ENCODE results near the gene SKIC8.
"Not testable (repeated sequence)": the region's sequence is repeated elsewhere in the genome, so short reads cannot be mapped to it uniquely, and the experiment has no call there.

Gene SKIC8

DNA sequence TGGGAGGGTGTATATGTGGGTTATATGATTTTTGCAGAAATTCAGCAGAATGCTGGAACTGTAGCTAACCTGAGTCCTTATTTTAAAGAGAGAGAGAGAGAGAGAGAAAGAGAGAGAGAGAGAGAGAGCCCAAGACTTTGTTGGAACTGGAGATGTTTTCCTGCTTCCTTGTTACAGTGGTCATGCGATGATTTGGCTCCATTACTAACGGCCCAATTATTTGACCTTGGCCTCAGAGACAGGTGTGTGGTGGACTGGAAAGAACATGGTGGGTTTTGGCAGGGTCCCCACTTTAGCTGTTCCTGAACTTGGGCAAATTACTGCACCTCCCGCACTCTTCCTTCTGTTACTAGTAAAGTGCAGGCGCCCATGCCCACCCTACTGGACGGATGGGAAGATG, 50.3 kb downstream of the SKIC8 start:
- H3K4me3 ChIP-seq (ENCODE audit: low read depth, low read length) = no peak overlapping the region

DNA sequence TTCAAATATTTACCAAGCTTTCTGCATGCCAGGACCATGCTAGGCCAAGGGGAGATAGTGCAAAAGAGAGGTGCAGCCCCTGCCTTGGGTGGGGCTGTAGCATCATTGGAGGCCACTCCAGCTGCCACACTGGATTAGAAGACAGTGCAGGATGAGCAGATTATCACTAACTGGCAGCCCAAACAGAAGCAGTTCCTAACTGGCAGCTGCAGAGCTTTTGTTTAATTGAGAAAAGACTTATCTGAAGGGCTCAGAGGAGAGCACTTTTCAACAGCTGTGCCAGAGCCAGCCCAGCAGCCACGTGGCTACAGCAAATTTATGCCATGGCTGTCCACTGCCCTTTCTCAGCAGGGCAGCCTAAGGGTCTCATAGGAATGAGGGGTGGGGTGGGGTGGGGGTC, 51.5 kb downstream of the SKIC8 start:
- no peak overlapping the region for H3K4me3 ChIP-seq (ENCODE audit: low read depth, low read length)
- DNase-seq (ENCODE audit: low read depth) = no peak
- TF ChIP-seq, protein P1, sequence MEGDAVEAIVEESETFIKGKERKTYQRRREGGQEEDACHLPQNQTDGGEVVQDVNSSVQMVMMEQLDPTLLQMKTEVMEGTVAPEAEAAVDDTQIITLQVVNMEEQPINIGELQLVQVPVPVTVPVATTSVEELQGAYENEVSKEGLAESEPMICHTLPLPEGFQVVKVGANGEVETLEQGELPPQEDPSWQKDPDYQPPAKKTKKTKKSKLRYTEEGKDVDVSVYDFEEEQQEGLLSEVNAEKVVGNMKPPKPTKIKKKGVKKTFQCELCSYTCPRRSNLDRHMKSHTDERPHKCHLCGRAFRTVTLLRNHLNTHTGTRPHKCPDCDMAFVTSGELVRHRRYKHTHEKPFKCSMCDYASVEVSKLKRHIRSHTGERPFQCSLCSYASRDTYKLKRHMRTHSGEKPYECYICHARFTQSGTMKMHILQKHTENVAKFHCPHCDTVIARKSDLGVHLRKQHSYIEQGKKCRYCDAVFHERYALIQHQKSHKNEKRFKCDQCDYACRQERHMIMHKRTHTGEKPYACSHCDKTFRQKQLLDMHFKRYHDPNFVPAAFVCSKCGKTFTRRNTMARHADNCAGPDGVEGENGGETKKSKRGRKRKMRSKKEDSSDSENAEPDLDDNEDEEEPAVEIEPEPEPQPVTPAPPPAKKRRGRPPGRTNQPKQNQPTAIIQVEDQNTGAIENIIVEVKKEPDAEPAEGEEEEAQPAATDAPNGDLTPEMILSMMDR (IDR thresholded peaks at IDR 0.05; ENCODE audit: low read depth, low read length, missing control alignments) = no peak

More for the DNA sequence above, 50.3 kb downstream of the SKIC8 start:
- TF ChIP-seq, protein P1 (IDR thresholded peaks at IDR 0.05; ENCODE audit: low read depth, low read length, missing control alignments) = no peak
- no peak for DNase-seq (ENCODE audit: low read depth)

DNA sequence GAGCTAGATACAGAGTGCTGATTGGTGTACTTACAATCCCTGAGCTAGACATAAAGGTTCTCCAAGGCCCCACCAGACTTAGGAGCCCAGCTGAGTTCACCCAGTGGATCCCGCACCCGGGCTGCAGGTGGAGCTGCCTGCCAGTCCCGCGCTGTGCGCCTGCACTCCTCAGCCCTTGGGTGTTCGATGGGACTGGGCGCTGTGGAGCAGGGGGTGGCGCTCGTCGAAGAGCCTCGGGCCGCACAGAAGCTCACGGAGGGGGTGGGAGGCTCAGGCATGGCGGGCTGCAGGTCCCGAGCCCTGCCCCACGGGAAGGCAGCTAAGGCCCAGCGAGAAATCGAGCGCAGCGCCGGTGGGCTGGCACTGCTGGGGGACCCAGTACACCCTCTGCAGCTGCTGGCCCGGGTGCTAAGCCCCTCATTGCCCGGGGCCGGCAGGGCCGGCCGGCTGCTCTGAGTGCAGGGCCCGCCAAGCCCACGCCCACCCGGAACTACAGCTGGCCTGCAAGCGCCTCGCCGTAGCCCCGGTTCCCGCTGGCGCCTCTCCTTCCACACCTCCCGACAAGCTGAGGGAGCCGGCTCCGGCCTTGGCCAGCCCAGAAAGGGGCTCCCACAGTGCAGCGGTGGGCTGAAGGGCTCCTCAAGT, 53.3 kb downstream of the SKIC8 start:
- not testable (repeated sequence) for DNase-seq (ENCODE audit: low read depth); H3K4me3 ChIP-seq (ENCODE audit: low read depth, low read length)

DNA sequence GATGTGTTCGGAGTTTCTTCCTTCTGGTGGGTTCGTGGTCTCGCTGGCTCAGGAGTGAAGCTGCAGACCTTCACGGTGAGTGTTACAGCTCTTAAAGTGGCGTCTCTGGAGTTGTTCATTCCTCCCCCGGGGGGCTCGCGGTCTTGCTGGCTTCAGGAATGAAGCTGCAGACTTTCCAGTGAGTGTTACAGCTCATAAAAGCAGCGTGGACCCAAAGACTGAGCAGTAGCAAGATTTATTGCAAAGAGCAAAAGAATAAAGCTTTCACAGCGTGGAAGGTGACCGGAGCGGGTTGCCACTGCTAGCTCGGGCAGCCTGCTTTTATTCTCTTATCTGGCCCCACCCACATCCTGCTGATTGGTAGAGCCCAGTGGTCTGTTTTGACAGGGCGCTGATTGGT, 54.0 kb downstream of the SKIC8 start:
- DNase-seq (ENCODE audit: low read depth); H3K4me3 ChIP-seq (ENCODE audit: low read depth, low read length): not testable (repeated sequence)

DNA sequence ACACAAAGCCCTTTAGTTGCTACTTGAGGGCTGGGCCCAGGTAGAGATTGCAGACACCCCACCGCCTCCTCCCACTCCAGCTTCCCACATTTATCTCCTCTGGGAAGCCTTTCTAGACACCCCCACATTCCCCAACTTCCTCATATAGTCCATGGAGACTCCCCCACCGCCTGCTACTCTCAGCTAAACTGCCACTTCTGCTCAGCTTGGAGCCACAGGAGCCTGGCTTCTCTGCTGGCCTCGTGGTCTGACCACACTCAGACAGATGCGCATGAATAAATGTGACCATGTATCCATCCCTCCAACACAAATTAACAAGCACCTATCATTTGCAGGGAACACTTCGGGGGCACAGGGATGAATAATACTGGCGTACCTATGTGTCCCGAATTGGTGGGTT, 54.5 kb downstream of the SKIC8 start:
- no peak for DNase-seq (ENCODE audit: low read depth)
- TF ChIP-seq, protein P1 (IDR thresholded peaks at IDR 0.05; ENCODE audit: low read depth, low read length, missing control alignments) = no peak
- no peak overlapping the region for H3K4me3 ChIP-seq (ENCODE audit: low read depth, low read length)

DNA sequence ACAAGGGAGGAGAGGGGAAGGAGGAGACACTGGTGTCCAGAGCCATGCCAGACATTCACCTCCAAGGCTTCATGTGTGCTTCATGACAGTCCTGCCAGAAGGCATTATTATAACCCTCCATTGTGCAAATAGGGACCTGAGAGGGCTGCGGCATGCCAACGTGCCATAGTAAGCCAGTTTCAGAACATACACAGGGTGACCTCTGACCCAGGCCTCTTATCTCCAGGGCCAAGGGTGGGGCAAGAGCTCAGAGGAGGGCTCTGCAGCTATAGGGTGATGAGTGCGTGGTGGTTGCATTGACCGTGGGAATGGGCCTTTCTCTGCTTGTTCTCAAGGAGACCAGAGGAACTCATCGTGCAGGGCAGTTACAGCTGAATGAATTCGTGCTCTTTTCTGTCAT, 55.3 kb downstream of the SKIC8 start:
- DNase-seq (ENCODE audit: low read depth) = no peak
- TF ChIP-seq, protein P1 (IDR thresholded peaks at IDR 0.05; ENCODE audit: low read depth, low read length, missing control alignments) = no peak
- no peak overlapping the region for H3K4me3 ChIP-seq (ENCODE audit: low read depth, low read length)

DNA sequence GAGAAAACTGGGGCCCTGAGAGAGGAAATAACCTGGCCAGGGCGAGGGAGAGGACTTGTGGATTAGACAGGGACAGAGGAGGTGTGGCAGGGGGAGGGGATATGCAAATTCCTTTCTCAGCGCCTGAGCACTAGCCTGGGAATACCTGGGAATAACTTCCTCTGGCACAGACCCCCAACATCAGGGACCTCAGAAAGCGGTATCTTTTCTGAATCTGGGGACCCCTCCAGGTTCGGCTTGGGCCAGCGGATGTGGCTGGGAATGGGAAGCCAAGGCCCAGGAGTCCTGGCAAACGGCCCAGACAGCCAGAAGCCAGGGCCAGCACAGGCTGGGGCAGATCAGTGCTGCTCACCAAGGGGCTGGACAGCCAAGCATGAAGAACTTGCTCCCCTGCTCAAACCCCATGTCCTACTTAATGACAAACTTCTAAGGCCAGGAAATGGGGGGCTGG, 55.9 kb downstream of the SKIC8 start:
- H3K4me3 ChIP-seq (ENCODE audit: low read depth, low read length) = no peak overlapping the region
- TF ChIP-seq, protein P1 (IDR thresholded peaks at IDR 0.05; ENCODE audit: low read depth, low read length, missing control alignments) = no peak
- DNase-seq (ENCODE audit: low read depth) = no peak

DNA sequence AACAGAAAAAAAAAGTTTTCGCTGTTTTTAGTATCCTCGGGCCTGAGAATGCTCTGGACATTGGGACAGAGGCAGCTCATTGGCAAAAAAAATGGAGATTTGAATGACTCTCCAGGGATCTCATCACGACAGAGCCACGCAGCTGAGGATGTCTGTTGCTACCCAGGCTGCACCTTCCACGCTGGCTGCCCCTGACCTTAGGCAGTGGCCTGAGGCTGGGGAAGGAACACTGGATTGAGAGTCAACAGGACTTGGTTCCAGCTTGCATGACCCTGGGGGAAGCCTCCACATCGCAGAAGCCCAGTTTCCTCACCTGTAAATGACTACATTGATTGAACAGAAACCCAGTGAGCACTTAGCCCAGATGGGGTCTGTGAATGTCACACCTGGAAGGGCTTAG, 56.4 kb downstream of the SKIC8 start:
- TF ChIP-seq, protein P1 (IDR thresholded peaks at IDR 0.05; ENCODE audit: low read depth, low read length, missing control alignments) = no peak
- H3K4me3 ChIP-seq (ENCODE audit: low read depth, low read length) = no peak overlapping the region
- no peak for DNase-seq (ENCODE audit: low read depth)

Measured in GM12864 (cell line).